NB4 (cell line): ENCODE data around the gene HPCAL1.

Source experiments
- CTCF ChIP-seq: IDR thresholded peaks from one replicate; pipeline ENCODE4 v1.5.1; 2012; ENCODE audit warnings: low read depth, low read length
- POLR2A ChIP-seq: IDR thresholded peaks from 2 replicates; pipeline ENCODE4 v1.6.1; 2011; ENCODE audit warnings: mild to moderate bottlenecking; ENCODE audit not compliant: insufficient read length; ENCODE audit errors: extremely low read depth
- TF ChIP-seq, protein P1 (sequence below): IDR thresholded peaks from 2 replicates; pipeline ENCODE4 v1.6.1; 2011; ENCODE audit warnings: low read depth, low read length

- TF ChIP-seq, protein P1, sequence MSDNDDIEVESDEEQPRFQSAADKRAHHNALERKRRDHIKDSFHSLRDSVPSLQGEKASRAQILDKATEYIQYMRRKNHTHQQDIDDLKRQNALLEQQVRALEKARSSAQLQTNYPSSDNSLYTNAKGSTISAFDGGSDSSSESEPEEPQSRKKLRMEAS: no peak
- no peak for TF ChIP-seq CTCF
- TF ChIP-seq POLR2A: no peak
These were observed 126.2 kb downstream of the HPCAL1 start for GRCh38 chr2:10428924-10429323.
